GM12892 (cell line): ENCODE measurements around the gene COLEC12.

Source experiments
- DNase-seq: peaks from one replicate; pipeline ENCODE4 v3.0.0; 2011; ENCODE audit not compliant: insufficient read length
- FAIRE-seq: peaks from 2 replicates; lab custom pipeline; 2011; peaks lifted over from hg19 to GRCh38; lab: Jason Lieb, UNC
- POLR2A ChIP-seq: IDR thresholded peaks from 2 replicates; pipeline ENCODE4 v1.6.1; 2011; ENCODE audit warnings: low read depth, low read length, control low read depth
- POLR2AphosphoS5 ChIP-seq: IDR thresholded peaks from 2 replicates; pipeline ENCODE4 v1.6.1; 2011; ENCODE audit warnings: low read depth, low read length, control low read depth
- TAF1 ChIP-seq: IDR thresholded peaks from 2 replicates; pipeline ENCODE4 v1.6.1; 2011; ENCODE audit warnings: low read depth, mild to moderate bottlenecking, control low read depth, low read length, borderline replicate concordance

COLEC12 gene

DNA sequence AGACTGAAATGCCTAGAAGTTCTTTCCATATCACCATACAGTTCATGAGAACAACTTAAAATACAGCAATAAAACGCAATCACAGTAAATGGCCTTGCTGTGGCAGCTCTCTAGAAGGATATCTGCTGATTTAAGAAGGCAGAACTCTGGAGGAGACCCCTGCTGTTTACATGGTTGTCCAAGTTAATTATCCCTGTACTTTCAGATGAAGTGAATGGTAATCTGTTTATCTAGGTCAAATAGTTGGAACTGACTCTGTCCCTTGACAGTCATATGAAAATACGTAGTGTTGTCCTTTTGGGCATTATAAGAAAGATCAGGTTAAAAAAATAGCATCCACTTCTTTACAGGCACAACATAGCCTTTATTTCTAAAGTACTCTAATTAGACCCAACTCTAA is 115.6 kb downstream of the COLEC12 start:
- TF ChIP-seq POLR2A (no peak), TAF1 (no peak), POLR2AphosphoS5 (no peak)
- DNase-seq (no peak), FAIRE-seq (no peak)

- no peak for DNase-seq
- FAIRE-seq = no peak
- no peak for TF ChIP-seq TAF1
- no peak for TF ChIP-seq POLR2A
- TF ChIP-seq POLR2AphosphoS5 = no peak
These were observed 117.4 kb downstream of the COLEC12 start for GRCh38 chr18:383135-383534.

GRCh38 chr18:382423-382984 is 118.0 kb downstream of the COLEC12 start:
- FAIRE-seq (no peak), DNase-seq (no peak)
- TF ChIP-seq POLR2A (no peak), TAF1 (no peak), POLR2AphosphoS5 (no peak)

GRCh38 chr18:379681-380330 is 120.7 kb downstream of the COLEC12 start:
- DNase-seq (no peak), FAIRE-seq (no peak)
- TF ChIP-seq POLR2AphosphoS5 (no peak), TAF1 (no peak), POLR2A (no peak)

- TF ChIP-seq TAF1 (no peak), POLR2AphosphoS5 (no peak), POLR2A (no peak)
- FAIRE-seq = no peak
- no peak for DNase-seq
These were observed 122.4 kb downstream of the COLEC12 start for GRCh38 chr18:378079-378478.

DNA sequence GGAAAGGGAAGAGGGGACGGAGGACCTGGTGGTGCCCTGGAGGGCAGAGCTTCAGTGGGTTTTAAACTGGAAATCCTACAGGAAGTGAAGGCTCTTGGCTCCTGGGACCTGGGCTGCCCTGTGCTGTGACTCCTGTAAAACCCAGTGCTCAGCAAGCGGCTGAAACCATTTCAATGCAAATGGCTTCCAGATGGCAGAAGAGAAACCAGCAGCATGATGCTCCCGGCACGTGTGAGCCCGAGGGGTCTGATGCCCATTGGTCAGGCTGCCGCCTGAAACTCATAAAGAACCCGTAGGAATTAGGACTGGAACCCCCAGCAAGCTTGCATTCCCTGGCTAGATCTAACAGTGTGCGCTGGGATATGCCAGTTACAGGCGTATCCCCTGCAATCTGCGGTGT is 123.4 kb downstream of the COLEC12 start:
- no peak for DNase-seq
- TF ChIP-seq POLR2A (no peak), TAF1 (no peak), POLR2AphosphoS5 (no peak)
- no peak for FAIRE-seq

DNA sequence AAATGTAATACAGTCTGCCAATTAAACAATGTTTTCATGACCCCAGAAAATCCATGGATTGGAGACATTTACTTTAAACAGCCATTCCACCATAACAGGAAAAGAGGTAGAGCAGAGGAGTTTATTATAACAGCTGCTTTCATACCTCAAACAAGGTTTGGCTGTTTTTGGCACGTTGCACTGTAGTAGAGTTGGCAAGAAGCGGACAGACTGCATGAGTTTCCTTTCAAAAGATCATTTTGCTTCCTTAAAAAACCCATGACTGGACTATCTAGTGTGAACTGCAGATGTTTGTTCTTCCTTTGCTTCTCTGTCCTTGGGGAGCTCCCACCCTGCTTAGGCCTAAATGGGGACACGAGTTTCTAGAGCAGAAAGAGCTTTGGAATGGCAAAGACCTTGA is 124.2 kb downstream of the COLEC12 start:
- FAIRE-seq (no peak), DNase-seq (no peak)
- no peak for TF ChIP-seq POLR2A
- no peak for TF ChIP-seq TAF1
- TF ChIP-seq POLR2AphosphoS5 = no peak

GRCh38 chr18:374721-375168 is 125.8 kb downstream of the COLEC12 start:
- FAIRE-seq (no peak), DNase-seq (no peak)
- TF ChIP-seq POLR2A = no peak
- no peak for TF ChIP-seq POLR2AphosphoS5
- TF ChIP-seq TAF1 = no peak

DNA sequence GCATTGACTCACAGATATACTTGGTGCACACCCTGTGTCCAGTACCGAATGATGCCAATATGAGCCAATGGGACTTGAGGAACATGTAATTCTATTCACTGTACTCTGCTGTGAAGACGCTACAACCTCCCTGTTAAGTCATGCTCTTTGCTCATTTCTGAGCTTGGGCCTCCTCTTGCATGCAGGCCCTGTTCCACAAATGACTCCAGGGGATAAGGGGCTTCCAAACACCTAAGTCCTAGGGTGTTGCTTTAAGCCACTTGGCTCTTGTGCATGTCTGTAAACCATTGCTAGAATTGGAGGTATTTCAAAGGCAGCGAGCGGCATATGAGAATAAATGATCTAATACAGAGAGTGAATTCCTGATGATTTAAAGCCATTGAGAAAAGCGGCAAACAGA is 126.7 kb downstream of the COLEC12 start:
- no peak for DNase-seq
- no peak for TF ChIP-seq TAF1
- no peak for TF ChIP-seq POLR2A
- no peak for TF ChIP-seq POLR2AphosphoS5
- no peak for FAIRE-seq

GRCh38 chr18:371609-371982 is 128.9 kb downstream of the COLEC12 start:
- no peak for TF ChIP-seq TAF1
- no peak for TF ChIP-seq POLR2AphosphoS5
- no peak for TF ChIP-seq POLR2A
- DNase-seq (no peak), FAIRE-seq (no peak)

DNA sequence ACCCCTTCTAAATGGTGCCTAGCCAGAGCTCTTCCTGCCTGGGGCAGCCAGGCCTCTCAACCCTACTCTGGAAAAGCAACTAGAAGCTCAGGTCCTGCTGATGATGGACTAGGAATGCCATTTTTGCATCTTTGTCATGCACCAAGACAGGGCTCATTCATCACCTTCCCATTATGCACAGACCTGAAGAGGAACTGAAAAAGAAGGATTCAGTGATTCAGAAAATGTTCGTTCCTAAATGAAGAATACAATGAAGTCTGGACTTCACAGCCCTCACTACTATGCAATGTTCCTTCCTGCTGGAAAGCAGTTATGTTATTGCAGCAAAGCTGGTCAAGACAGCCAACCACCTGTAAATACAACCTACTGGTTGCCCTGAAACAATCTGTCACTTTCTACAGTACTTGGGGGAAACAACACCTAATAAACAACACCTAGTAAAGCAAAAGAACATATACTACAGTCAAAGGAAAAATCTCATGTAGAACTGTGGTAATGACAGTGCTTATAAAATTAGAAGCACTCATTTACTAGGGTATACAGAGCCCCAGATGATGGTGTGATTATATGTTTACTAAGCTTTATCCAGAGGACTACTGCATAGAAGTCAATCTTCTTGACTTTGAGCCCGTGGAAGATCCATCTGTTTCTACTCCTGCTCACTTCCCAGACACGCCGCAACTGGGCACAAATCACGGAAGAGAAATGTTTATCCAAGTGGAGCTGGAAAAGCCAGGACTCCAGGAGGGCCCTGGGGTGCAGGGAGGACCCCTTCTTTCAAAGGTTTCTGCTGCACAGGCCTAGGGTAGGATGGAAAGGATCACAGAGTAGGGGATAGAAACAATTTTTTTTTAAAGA is 129.5 kb downstream of the COLEC12 start:
- TF ChIP-seq TAF1 (no peak), POLR2AphosphoS5 (no peak), POLR2A (no peak)
- FAIRE-seq (no peak), DNase-seq (no peak)

DNA sequence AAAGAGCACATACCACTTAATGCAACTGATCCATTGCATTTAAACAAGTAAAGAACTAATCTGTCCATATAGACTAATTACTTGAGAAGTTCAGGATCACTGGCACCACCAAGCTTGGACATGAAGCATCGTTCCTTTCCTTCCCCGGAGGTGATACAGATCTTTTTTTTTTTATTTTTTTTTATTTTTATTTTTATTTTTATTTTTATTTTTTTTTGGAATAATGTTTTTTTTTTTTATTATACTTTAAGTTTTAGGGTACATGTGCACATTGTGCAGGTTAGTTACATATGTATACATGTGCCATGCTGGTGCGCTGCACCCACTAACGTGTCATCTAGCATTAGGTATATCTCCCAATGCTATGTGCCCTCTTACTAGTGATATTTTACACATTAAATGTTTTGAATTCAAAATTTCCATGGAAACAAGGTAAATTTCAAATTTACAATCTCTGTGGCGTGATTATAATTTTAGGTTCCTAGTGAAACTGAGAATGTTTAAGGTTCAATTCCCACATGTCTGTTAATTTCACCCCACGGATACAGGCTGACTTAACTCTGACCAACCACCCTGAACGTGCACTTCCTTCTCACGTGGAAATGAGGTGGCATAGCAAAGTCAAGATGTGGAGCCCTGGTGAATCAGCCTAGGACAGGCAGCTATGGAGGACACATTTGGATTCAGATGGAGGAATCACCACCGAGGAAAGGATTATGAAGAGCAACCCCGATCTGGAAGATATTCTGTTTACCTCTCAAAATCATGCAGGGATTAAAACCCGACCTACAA is 131.1 kb downstream of the COLEC12 start:
- no peak for FAIRE-seq
- TF ChIP-seq TAF1 = no peak
- TF ChIP-seq POLR2A = no peak
- TF ChIP-seq POLR2AphosphoS5 = no peak

More for the DNA sequence above, 131.1 kb downstream of the COLEC12 start:
- no peak for DNase-seq
